A673 (cell line): Measurements from ENCODE around the gene PCP2.

Source experiments
- EZH2 ChIP-seq: fragments of 200-600 bp; sonication (generic); IDR thresholded peaks from 2 replicates; pipeline ENCODE4 v1.6.1; 2017; ENCODE audit warnings: borderline replicate concordance, low read depth, mild to moderate bottlenecking, mixed read lengths, antibody characterized with exemption, low read length; ENCODE audit not compliant: poor library complexity, severe bottlenecking
- TF ChIP-seq, protein P1 (sequence below): fragments of 300-800, 200-600 bp; sonication (generic); conservative IDR thresholded peaks from 2 replicates; pipeline ENCODE4 v1.5.1; 2017; ENCODE audit warnings: low read depth, mild to moderate bottlenecking, antibody characterized with exemption, low read length, moderate library complexity, mixed read lengths

DNA sequence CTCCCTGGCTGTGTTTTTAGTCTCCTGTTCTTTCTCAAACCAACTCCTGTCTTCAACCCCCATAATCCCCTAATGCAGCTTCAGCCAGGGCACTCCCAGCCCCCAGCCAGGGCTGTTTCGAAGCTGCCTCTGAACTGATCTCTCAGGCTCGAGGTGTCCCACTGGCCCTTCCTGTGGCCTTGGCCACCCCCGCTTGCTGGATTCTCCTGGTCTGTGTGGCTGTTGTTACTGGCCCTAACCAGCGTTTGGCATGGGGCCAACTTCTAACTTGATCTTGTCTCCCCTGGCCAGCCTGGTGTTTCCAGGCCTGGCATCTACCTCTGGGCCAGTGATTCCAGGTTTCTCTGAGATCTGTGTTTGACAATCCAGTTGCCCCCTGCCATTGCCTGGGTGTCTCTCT lies 15.2 kb downstream of the PCP2 start:
- TF ChIP-seq, protein P1, sequence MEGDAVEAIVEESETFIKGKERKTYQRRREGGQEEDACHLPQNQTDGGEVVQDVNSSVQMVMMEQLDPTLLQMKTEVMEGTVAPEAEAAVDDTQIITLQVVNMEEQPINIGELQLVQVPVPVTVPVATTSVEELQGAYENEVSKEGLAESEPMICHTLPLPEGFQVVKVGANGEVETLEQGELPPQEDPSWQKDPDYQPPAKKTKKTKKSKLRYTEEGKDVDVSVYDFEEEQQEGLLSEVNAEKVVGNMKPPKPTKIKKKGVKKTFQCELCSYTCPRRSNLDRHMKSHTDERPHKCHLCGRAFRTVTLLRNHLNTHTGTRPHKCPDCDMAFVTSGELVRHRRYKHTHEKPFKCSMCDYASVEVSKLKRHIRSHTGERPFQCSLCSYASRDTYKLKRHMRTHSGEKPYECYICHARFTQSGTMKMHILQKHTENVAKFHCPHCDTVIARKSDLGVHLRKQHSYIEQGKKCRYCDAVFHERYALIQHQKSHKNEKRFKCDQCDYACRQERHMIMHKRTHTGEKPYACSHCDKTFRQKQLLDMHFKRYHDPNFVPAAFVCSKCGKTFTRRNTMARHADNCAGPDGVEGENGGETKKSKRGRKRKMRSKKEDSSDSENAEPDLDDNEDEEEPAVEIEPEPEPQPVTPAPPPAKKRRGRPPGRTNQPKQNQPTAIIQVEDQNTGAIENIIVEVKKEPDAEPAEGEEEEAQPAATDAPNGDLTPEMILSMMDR = no peak
- TF ChIP-seq EZH2 = no peak
